OCI-LY3 (cell line): Measurements from ENCODE around the gene MFNG.

Source experiments
- H2AFZ ChIP-seq: fragments of 200-600, 300-600 bp; shearing (Covaris generic); 2 replicates; pipeline ENCODE4 v1.6.0; 2014; ENCODE audit warnings: antibody characterized with exemption, low read depth, low read length
- H3K27ac ChIP-seq: fragments of 200-600, 300-600 bp; sonication (generic); 2 replicates; pipeline ENCODE4 v1.5.1; 2014; ENCODE audit warnings: mild to moderate bottlenecking, low read length, moderate library complexity, mixed read lengths
- H3K27me3 ChIP-seq: fragments of 200-600, 300-600 bp; sonication (generic); 2 replicates; pipeline ENCODE4 v1.6.1; 2014; ENCODE audit warnings: low read depth, low read length, mixed read lengths
- H3K36me3 ChIP-seq: fragments of 200-600, 300-600 bp; sonication (generic); replicated peaks from 2 replicates; pipeline ENCODE3; 2014; ENCODE audit warnings: low read depth, low read length, mixed read lengths
- H3K4me1 ChIP-seq: fragments of 300-600, 200-600 bp; sonication (generic); 2 replicates; pipeline ENCODE4 v1.6.1; 2014; ENCODE audit warnings: low read length, mixed read lengths
- H3K4me2 ChIP-seq: fragments of 200-600, 300-600 bp; sonication (generic); 2 replicates; pipeline ENCODE4 v1.6.1; 2014; ENCODE audit warnings: low read length, mixed read lengths
- H3K4me3 ChIP-seq: fragments of 300-600, 200-600 bp; sonication (generic); 2 replicates; pipeline ENCODE4 v1.5.1; 2014; ENCODE audit warnings: antibody characterized with exemption, mild to moderate bottlenecking, low read length, moderate library complexity
- H3K79me2 ChIP-seq: fragments of 300-600, 200-600 bp; shearing (Covaris generic); 2 replicates; pipeline ENCODE4 v1.6.1; 2014; ENCODE audit warnings: mild to moderate bottlenecking, low read length, mixed read lengths
- H3K9ac ChIP-seq: fragments of 300-600, 200-600 bp; shearing (Covaris generic); 2 replicates; pipeline ENCODE4 v1.6.0; 2014; ENCODE audit warnings: mild to moderate bottlenecking, low read length, moderate library complexity
- H3K9me3 ChIP-seq: fragments of 200-600, 300-600 bp; shearing (Covaris generic); 2 replicates; pipeline ENCODE4 v1.6.1; 2014; ENCODE audit warnings: low read length, mixed read lengths; ENCODE audit not compliant: insufficient read depth
- H4K20me1 ChIP-seq: fragments of 200-600, 300-600 bp; sonication (generic); 2 replicates; pipeline ENCODE4 v1.6.1; 2016; ENCODE audit warnings: low read length, mixed read lengths; ENCODE audit not compliant: insufficient read depth
- EZH2phosphoT487 ChIP-seq: fragments of 200-600 bp; shearing (Covaris generic); IDR thresholded peaks from 2 replicates; pipeline ENCODE4 v1.6.1; 2018; ENCODE audit warnings: antibody characterized with exemption, mixed run types, low read depth
- TF ChIP-seq, protein P1 (sequence below): fragments of 200-600, 300-600 bp; sonication (generic); IDR thresholded peaks from 2 replicates; pipeline ENCODE4 v1.5.1; 2014; ENCODE audit warnings: antibody characterized with exemption, low read length, low read depth

Gene MFNG

DNA sequence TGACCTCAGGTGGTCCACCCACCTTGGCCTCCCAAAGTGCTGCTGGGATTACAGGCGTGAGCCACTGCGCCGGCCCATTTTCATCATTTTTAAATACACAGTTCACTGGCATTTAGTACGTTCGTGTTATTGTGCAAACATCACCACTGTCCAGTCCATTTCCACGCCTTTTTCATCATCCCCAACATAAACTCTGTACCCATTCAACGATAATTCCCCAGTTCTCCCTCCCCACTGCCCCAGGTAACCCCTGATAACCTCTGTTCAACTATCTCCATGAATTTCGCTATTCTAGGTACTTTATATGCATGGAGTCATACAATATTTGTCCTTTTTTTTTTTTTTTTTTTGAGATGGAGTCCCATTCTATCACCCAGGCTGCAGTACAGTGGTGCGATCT lies 40.7 kb downstream of the MFNG start:
- Histone ChIP-seq H3K27me3 (peaks cover 39% of the 10 kb centered on the region), H3K4me2 (no peak overlapping the region), H3K79me2 (no peaks in the 10 kb centered on the region), H3K9me3 (no peaks in the 10 kb centered on the region), H3K4me3 (no peak overlapping the region), H3K27ac (no peak overlapping the region), H4K20me1 (no peaks in the 10 kb centered on the region), H2AFZ (no peak overlapping the region), H3K9ac (no peak overlapping the region), H3K4me1 (peaks cover 6% of the 10 kb centered on the region; the same call in 1 of the 2 replicates), H3K36me3 (no peaks in the 10 kb centered on the region)
- TF ChIP-seq, protein P1, sequence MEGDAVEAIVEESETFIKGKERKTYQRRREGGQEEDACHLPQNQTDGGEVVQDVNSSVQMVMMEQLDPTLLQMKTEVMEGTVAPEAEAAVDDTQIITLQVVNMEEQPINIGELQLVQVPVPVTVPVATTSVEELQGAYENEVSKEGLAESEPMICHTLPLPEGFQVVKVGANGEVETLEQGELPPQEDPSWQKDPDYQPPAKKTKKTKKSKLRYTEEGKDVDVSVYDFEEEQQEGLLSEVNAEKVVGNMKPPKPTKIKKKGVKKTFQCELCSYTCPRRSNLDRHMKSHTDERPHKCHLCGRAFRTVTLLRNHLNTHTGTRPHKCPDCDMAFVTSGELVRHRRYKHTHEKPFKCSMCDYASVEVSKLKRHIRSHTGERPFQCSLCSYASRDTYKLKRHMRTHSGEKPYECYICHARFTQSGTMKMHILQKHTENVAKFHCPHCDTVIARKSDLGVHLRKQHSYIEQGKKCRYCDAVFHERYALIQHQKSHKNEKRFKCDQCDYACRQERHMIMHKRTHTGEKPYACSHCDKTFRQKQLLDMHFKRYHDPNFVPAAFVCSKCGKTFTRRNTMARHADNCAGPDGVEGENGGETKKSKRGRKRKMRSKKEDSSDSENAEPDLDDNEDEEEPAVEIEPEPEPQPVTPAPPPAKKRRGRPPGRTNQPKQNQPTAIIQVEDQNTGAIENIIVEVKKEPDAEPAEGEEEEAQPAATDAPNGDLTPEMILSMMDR: no peak
- TF ChIP-seq EZH2phosphoT487: no peak

DNA sequence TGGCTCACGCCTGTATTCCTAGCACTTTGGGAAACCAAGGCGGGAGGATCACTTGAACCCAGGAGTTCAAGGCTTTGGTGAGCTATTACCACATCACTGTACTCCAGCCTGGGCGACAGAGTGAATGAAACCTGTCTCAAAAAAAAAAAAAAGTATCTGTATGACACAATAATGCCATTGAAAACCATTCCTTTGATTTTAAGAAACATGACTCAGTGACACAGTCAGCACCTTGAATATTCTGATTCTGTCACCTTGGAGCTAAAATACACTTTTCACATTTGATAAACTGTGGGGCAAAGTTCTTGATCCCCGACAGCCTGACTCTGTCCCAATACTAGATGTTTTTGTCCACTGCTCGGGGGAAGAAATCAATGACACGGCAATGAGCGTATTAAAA lies 42.2 kb downstream of the MFNG start:
- no peak overlapping the region for H2AFZ ChIP-seq
- H3K4me1 ChIP-seq: no peaks in the 10 kb centered on the region
- H3K79me2 ChIP-seq: no peaks in the 10 kb centered on the region
- TF ChIP-seq EZH2phosphoT487: no peak
- TF ChIP-seq, protein P1: no peak
- H3K27ac ChIP-seq: no peak overlapping the region
- H3K4me3 ChIP-seq: no peak overlapping the region
- H3K27me3 ChIP-seq: peaks cover 51% of the 10 kb centered on the region
- H3K9ac ChIP-seq: no peak overlapping the region
- no peaks in the 10 kb centered on the region for H4K20me1 ChIP-seq
- H3K4me2 ChIP-seq: no peak overlapping the region
- no peaks in the 10 kb centered on the region for H3K9me3 ChIP-seq
- no peaks in the 10 kb centered on the region for H3K36me3 ChIP-seq

DNA sequence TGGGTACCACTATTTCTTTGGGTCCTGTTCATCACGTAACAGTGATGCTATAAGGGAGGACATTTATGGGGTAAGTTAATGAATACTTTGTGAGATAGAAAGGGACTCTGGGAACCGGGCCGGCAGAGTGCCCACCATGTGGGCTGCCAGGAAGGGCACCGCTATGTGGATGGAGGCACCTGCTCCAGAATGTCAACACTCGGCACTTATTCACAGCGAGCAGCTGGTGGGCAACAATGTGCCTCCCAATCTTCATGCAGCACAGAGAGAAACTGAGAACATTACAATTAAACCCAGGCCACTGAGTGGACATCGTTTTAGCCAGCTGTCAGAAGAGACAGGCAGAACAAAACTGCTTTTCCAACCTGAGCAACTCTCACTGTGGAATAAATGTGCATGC lies 43.1 kb downstream of the MFNG start:
- Histone ChIP-seq H3K9me3 (no peaks in the 10 kb centered on the region), H3K27ac (no peak overlapping the region), H3K79me2 (no peaks in the 10 kb centered on the region), H3K4me1 (no peaks in the 10 kb centered on the region), H3K36me3 (no peaks in the 10 kb centered on the region), H3K4me2 (no peak overlapping the region), H3K27me3 (peaks cover 55% of the 10 kb centered on the region), H3K9ac (no peak overlapping the region), H2AFZ (no peak overlapping the region), H3K4me3 (no peak overlapping the region), H4K20me1 (no peaks in the 10 kb centered on the region)
- TF ChIP-seq EZH2phosphoT487: no peak
- TF ChIP-seq, protein P1: no peak

DNA sequence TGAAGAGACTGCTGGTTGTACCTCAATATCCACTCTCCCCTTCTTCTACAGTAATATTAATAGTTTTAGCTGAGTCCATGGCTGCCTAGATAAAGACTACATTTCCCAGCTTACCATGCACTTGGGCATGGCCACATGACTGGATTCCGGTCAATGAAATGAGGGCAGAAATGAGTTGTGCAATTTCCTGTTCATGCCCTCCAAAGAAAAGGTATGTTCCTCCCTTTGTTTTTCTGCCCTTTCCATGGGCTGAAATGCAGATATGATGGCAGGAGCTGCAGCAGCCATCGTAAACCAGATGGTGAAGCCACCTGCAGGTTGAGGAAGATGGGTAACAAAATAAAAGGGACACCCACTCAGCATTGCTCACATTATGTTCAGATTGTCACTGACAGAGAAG lies 43.6 kb downstream of the MFNG start:
- Histone ChIP-seq H3K27ac (no peak overlapping the region), H3K4me1 (no peaks in the 10 kb centered on the region), H2AFZ (no peak overlapping the region), H3K9ac (no peak overlapping the region), H3K27me3 (peaks cover 52% of the 10 kb centered on the region), H3K79me2 (no peaks in the 10 kb centered on the region), H4K20me1 (no peaks in the 10 kb centered on the region), H3K4me2 (no peak overlapping the region; the same call in 1 of the 2 replicates), H3K36me3 (no peaks in the 10 kb centered on the region), H3K9me3 (no peaks in the 10 kb centered on the region), H3K4me3 (no peak overlapping the region)
- TF ChIP-seq, protein P1: no peak
- TF ChIP-seq EZH2phosphoT487: no peak
